Stimulated activated effector memory CD8-positive, alpha-beta T cell treated with anti-CD3 and anti-CD28 coated beads, Interleukin-12 subunit alpha, Interleukin-12 subunit beta, amount 100 ng/mL, for 72 hours (primary cell): ENCODE data around the gene C12orf60.

Experiments used
- ATAC-seq: fragments of 150-1000 bp; cut with Tn5 transposase; 2 replicates; pipeline ENCODE4 v1.10.0; 2021
- DNase-seq, 2 donors: peaks; one replicate each; pipeline ENCODE4 v3.0.0; 2021 to 2022; ENCODE audit warnings: low spot score in 2 of 2
- H3K27ac Mint-ChIP-seq: one replicate; pipeline ENCODE4 v1.8.0; 2022; ENCODE audit warnings: mild to moderate bottlenecking, mixed read lengths
- H3K36me3 Mint-ChIP-seq: one replicate; pipeline ENCODE4 v1.8.0; 2022; ENCODE audit warnings: mild to moderate bottlenecking, mixed read lengths
- H3K4me1 Mint-ChIP-seq: one replicate; pipeline ENCODE4 v1.8.0; 2022; ENCODE audit warnings: mixed read lengths
- H3K4me3 Mint-ChIP-seq: one replicate; pipeline ENCODE4 v1.8.0; 2022; ENCODE audit warnings: mild to moderate bottlenecking, mixed read lengths
- H3K9me3 Mint-ChIP-seq: one replicate; pipeline ENCODE4 v1.8.0; 2022; ENCODE audit warnings: mixed read lengths

Gene C12orf60

GRCh38 chr12:14871247-14871646 lies 67.8 kb downstream of the C12orf60 start:
- DNase-seq, result no peak
- Mint-ChIP-seq H3K36me3 (no peaks in the 10 kb centered on the region), H3K4me3 (no peak overlapping the region), H3K27ac (no peak overlapping the region), H3K9me3 (peaks cover 4% of the 10 kb centered on the region), H3K4me1 (peaks cover 6% of the 10 kb centered on the region)
- no peak for ATAC-seq

DNA sequence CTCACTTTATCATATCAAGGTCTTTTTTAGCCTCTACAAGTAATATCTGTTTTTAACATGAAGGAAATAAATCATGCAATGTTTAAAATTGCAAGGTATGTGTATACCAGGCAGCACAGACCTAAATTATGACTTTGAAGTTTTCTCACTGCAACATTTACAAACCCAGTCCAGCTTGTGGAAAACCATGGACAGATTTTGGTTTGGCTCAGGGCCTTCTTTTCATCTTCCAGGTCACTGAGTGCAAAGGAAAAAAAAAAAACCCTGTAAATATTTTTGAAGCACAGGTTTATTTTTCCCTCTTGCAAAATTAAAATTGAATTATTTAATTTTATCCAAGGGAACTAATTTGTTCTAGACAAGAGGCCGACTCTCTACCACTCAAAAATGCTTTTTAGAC lies 68.4 kb downstream of the C12orf60 start:
- Mint-ChIP-seq H3K9me3 (peaks cover 4% of the 10 kb centered on the region), H3K4me1 (peaks cover 6% of the 10 kb centered on the region)
- no peak for ATAC-seq

DNA sequence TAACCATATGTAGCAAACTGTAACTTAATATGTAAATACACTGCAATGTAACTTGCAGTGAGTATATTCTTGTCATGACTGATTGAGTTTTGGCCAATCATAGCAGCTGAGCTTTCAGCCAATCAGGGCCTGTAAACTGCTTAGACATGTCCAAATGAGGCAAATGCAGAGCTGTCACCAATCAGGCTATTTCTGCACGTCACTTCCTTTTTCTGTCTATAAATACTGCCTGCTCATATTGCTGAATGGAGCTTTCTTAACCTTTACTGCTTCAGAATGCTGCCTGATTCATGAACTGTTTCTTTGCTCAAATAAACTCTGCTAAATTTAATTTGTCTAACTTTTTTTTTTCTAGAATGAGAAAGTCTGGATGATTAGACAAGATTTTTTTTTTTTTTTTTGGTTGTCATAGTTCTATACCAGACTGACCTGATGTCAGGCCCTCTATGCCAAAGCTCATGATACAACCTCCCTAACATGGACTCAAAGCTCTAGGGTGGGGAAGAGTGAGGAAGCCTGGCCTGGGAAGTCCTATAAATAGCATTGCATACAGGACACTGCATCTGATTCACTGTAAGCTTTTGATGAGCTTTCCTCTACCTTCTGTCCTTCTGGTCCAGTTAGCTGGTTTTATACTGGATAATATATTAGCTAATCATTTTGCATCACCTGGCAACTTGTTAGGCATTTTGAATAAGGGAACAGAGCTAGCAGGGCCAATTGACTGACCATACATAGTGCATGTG lies 70.1 kb downstream of the C12orf60 start:
- ATAC-seq (no peak), DNase-seq (no peak)
- H3K36me3 Mint-ChIP-seq, result no peaks in the 10 kb centered on the region
- no peaks in the 10 kb centered on the region for H3K9me3 Mint-ChIP-seq
- no peak overlapping the region for H3K27ac Mint-ChIP-seq
- H3K4me1 Mint-ChIP-seq, result peaks cover 6% of the 10 kb centered on the region
- H3K4me3 Mint-ChIP-seq, result no peak overlapping the region

More for the DNA sequence above, 68.4 kb downstream of the C12orf60 start:
- H3K4me3 Mint-ChIP-seq, result no peak overlapping the region
- no peak for DNase-seq
- H3K27ac Mint-ChIP-seq, result no peak overlapping the region
- no peaks in the 10 kb centered on the region for H3K36me3 Mint-ChIP-seq
